ENCODE measurements around the gene NRG2.

Gene NRG2

DNA sequence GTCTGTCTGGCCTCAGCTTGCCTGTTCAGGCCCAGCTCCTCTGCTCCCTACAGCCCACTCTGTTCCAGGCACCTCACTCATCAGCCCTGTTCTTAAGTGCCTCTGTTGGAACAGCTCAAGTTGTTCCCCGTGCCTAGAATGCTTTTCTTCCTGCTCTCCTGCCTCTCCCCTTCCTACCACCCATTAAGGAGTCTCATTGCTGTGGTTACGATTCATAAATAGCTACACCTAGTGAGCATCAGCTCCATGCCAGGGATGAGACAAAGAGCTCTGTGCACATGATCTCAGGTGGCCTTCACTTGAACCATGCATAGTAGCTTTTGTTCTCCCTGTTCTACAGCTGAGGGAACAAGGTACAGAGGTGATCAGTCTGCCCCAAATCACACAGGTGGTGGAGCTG is 193.2 kb downstream of the NRG2 start:
- in situ Hi-C loops (cut with HindIII; ENCODE audit: low sequenced_read_pairs): no loop called here

GRCh38 chr5:139849501-139849900 is 193.6 kb downstream of the NRG2 start:
- TF ChIP-seq, protein P1, sequence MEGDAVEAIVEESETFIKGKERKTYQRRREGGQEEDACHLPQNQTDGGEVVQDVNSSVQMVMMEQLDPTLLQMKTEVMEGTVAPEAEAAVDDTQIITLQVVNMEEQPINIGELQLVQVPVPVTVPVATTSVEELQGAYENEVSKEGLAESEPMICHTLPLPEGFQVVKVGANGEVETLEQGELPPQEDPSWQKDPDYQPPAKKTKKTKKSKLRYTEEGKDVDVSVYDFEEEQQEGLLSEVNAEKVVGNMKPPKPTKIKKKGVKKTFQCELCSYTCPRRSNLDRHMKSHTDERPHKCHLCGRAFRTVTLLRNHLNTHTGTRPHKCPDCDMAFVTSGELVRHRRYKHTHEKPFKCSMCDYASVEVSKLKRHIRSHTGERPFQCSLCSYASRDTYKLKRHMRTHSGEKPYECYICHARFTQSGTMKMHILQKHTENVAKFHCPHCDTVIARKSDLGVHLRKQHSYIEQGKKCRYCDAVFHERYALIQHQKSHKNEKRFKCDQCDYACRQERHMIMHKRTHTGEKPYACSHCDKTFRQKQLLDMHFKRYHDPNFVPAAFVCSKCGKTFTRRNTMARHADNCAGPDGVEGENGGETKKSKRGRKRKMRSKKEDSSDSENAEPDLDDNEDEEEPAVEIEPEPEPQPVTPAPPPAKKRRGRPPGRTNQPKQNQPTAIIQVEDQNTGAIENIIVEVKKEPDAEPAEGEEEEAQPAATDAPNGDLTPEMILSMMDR (IDR thresholded peaks at IDR 0.05; ENCODE audit: low read depth, low read length, missing control alignments): no peak
- no peak for DNase-seq (ENCODE audit: low read depth)
- in situ Hi-C loops (cut with HindIII; ENCODE audit: low sequenced_read_pairs): no loop called here
- no peak overlapping the region for H3K4me3 ChIP-seq (ENCODE audit: low read depth, low read length)

More for the DNA sequence above, 193.2 kb downstream of the NRG2 start:
- H3K4me3 ChIP-seq (ENCODE audit: low read depth, low read length): no peak overlapping the region
- TF ChIP-seq, protein P1 (IDR thresholded peaks at IDR 0.05; ENCODE audit: low read depth, low read length, missing control alignments): no peak
- no peak for DNase-seq (ENCODE audit: low read depth)

GRCh38 chr5:139848508-139849100 is 194.5 kb downstream of the NRG2 start:
- TF ChIP-seq, protein P1 (IDR thresholded peaks at IDR 0.05; ENCODE audit: low read depth, low read length, missing control alignments): no peak
- no peak for DNase-seq (ENCODE audit: low read depth)
- peak overlapping the region; percentile 39 for H3K4me3 ChIP-seq (ENCODE audit: low read depth, low read length)
- in situ Hi-C loops (cut with HindIII; ENCODE audit: low sequenced_read_pairs): no loop called here

- in situ Hi-C loops (cut with HindIII; ENCODE audit: low sequenced_read_pairs): no loop called here
- H3K4me3 ChIP-seq (ENCODE audit: low read depth, low read length): peak overlapping the region; percentile 39
Observed at GRCh38 chr5:139847790-139848507, 195.2 kb downstream of the NRG2 start.

DNA sequence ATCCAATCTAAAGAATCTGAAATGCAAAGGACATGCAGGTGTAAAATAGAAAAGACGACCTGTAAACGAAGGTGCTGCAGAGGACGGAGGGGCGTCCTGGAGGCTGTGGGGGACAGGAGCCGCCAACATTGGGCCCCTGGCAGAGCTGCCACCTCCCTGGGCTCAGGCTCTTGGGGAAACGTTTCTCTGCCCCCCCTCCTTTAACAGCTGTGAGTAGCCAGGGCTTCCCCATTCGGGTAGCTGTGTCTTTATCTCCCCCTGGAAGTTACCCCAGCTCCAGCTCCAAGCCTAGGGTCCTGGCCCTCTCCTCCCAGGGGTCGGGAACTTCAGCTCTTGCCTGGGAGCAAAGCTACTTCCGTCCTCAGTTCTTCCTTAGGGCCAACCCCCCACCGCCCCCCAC is 196.0 kb downstream of the NRG2 start:
- in situ Hi-C loops (cut with HindIII; ENCODE audit: low sequenced_read_pairs): no loop called here
- DNase-seq (ENCODE audit: low read depth): no peak
- H3K4me3 ChIP-seq (ENCODE audit: low read depth, low read length): no peak overlapping the region
- TF ChIP-seq, protein P1 (IDR thresholded peaks at IDR 0.05; ENCODE audit: low read depth, low read length, missing control alignments): no peak

More at GRCh38 chr5:139847790-139848507, 195.2 kb downstream of the NRG2 start:
- TF ChIP-seq, protein P1 (IDR thresholded peaks at IDR 0.05; ENCODE audit: low read depth, low read length, missing control alignments): no peak
- DNase-seq (ENCODE audit: low read depth): no peak

GRCh38 chr5:139845846-139846681 is 197.0 kb downstream of the NRG2 start:
- in situ Hi-C loops (cut with HindIII; ENCODE audit: low sequenced_read_pairs): no loop called here
- H3K4me3 ChIP-seq (ENCODE audit: low read depth, low read length): no peak overlapping the region
- TF ChIP-seq, protein P1 (IDR thresholded peaks at IDR 0.05; ENCODE audit: low read depth, low read length, missing control alignments): no peak
- DNase-seq (ENCODE audit: low read depth): no peak
